Nephron (organoid): ENCODE data around the gene DBNL.

Experiments
- H3K27ac Mint-ChIP-seq, 3 experiments: 2 replicates each; pipeline ENCODE4 v1.8.0; 2020; ENCODE audit warnings: mixed read lengths in 3 of 3, mild to moderate bottlenecking in 2 of 3, moderate library complexity in 1 of 3
- H3K27me3 Mint-ChIP-seq: 2 replicates; pipeline ENCODE4 v1.8.0; 2021; ENCODE audit warnings: low read depth, mild to moderate bottlenecking, moderate library complexity, mixed read lengths
- H3K36me3 Mint-ChIP-seq: 2 replicates; pipeline ENCODE4 v1.8.0; 2020; ENCODE audit warnings: low read depth, mixed read lengths
- H3K4me1 Mint-ChIP-seq: 2 replicates; pipeline ENCODE4 v1.8.0; 2020; ENCODE audit warnings: mixed read lengths
- H3K4me3 Mint-ChIP-seq, 3 experiments: 2 replicates each; pipeline ENCODE4 v1.8.0; 2020; ENCODE audit warnings: mild to moderate bottlenecking in 3 of 3, mixed read lengths in 3 of 3, moderate library complexity in 2 of 3
- H3K9me3 Mint-ChIP-seq: 2 replicates; pipeline ENCODE4 v1.8.0; 2020; ENCODE audit warnings: mixed read lengths
- CTCF ChIP-seq, 3 experiments: fragments of 200-600 bp; sonication (generic); IDR thresholded peaks; one replicate each; pipeline ENCODE4 v1.5.0; 2021; ENCODE audit warnings: antibody characterized with exemption in 3 of 3; ENCODE audit not compliant: unreplicated experiment in 3 of 3

Gene DBNL

GRCh38 chr7:44063894-44064651 is 19.6 kb downstream of the DBNL start:
- TF ChIP-seq CTCF (IDR thresholded peaks at IDR 0.05; ENCODE audit: unreplicated experiment in 3 of 3): no peak
- H3K4me1 Mint-ChIP-seq: peaks cover 31% of the 10 kb centered on the region
- no peak overlapping the region for H3K4me3 Mint-ChIP-seq
- H3K27me3 Mint-ChIP-seq: peaks cover 4% of the 10 kb centered on the region
- H3K36me3 Mint-ChIP-seq: peaks cover 18% of the 10 kb centered on the region
- H3K9me3 Mint-ChIP-seq: no peaks in the 10 kb centered on the region
- H3K27ac Mint-ChIP-seq: no peak overlapping the region

- Mint-ChIP-seq H3K27ac (no peak overlapping the region), H3K4me1 (peaks cover 31% of the 10 kb centered on the region), H3K9me3 (no peaks in the 10 kb centered on the region), H3K27me3 (peaks cover 4% of the 10 kb centered on the region), H3K4me3 (peak overlapping the region in 2 of 3 experiments; percentile 26 to 47), H3K36me3 (peaks cover 16% of the 10 kb centered on the region)
- TF ChIP-seq CTCF (IDR thresholded peaks at IDR 0.05; ENCODE audit: unreplicated experiment in 3 of 3): no peak
Measured at GRCh38 chr7:44064791-44065430, 20.4 kb downstream of the DBNL start.

- Mint-ChIP-seq H3K4me3 (peak within 1 kb of the TSS in 2 of 3 experiments; percentile 26 to 47), H3K36me3 (peaks cover 10% of the 10 kb centered on the region), H3K27me3 (peaks cover 4% of the 10 kb centered on the region), H3K27ac (peak within 1 kb of the TSS in 1 of 3 experiments; percentile 53), H3K9me3 (no peaks in the 10 kb centered on the region), H3K4me1 (peaks cover 31% of the 10 kb centered on the region)
- no peak for TF ChIP-seq CTCF (IDR thresholded peaks at IDR 0.05; ENCODE audit: unreplicated experiment in 3 of 3)
Measured at GRCh38 chr7:44065431-44066110, 21.1 kb downstream of the DBNL start, which contains the start of gene PGAM2. Gene PGAM2 (minus strand): TSS chr7:44065567. CDS start chr7:44065529, 38 bp downstream.

- peaks cover 31% of the 10 kb centered on the region for H3K4me1 Mint-ChIP-seq
- no peaks in the 10 kb centered on the region for H3K9me3 Mint-ChIP-seq
- H3K27me3 Mint-ChIP-seq: peaks cover 4% of the 10 kb centered on the region
- H3K36me3 Mint-ChIP-seq: peaks cover 10% of the 10 kb centered on the region
- H3K4me3 Mint-ChIP-seq: no peak overlapping the region
- H3K27ac Mint-ChIP-seq: peak overlapping the region in 1 of 3 experiments; percentile 53
- no peak for TF ChIP-seq CTCF (IDR thresholded peaks at IDR 0.05; ENCODE audit: unreplicated experiment in 3 of 3)
Measured at GRCh38 chr7:44066111-44066460, 21.6 kb downstream of the DBNL start.

- Mint-ChIP-seq H3K4me1 (peaks cover 31% of the 10 kb centered on the region), H3K9me3 (no peaks in the 10 kb centered on the region), H3K27ac (no peak overlapping the region), H3K36me3 (peaks cover 6% of the 10 kb centered on the region), H3K4me3 (no peak overlapping the region), H3K27me3 (peaks cover 4% of the 10 kb centered on the region)
- no peak for TF ChIP-seq CTCF (IDR thresholded peaks at IDR 0.05; ENCODE audit: unreplicated experiment in 3 of 3)
Measured at GRCh38 chr7:44066494-44067063, 22.1 kb downstream of the DBNL start.
